ENCODE measurements around the gene PRKCB.

The PRKCB gene

DNA sequence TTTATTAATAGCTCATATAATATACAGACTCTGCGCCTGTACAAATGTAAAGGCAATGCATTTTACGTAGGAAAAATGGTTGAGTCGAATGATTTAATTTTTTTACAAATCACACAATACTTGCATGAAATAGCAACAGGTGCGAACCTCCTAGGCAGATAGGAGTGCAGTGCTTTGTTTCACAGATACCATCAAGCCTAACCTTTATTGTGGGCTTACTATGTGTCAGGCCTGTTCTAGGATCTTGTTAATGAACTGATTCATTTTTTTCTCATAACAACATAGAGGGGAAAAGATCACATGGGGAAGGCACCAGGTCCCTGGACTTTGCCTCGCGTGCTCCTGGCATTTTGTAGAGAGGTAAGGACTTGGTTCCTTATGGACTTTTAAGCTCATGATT lies 107.8 kb downstream of the PRKCB start:
- DNase-seq (ENCODE audit: low read depth in 2 of 2): no peak

DNA sequence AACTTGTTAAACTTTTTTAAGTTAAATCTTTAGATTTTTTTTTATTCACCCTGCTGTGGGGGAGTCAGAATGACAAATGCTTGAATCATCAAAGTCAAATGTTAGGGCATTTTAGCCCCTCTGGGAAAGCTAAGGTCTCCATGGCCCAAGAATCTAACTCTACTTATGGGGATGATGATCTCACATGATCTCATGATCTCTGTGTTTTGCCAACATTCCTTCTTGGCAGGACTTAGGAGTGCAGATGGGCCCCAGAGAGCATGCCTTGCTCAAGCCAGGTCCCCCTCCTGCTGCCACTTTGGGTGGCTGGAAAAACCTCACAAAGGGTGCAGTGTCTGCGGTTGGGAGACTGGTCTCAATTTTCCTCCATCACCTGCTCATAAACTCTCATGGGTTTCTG lies 108.6 kb downstream of the PRKCB start:
- DNase-seq (ENCODE audit: low read depth in 2 of 2): no peak

DNA sequence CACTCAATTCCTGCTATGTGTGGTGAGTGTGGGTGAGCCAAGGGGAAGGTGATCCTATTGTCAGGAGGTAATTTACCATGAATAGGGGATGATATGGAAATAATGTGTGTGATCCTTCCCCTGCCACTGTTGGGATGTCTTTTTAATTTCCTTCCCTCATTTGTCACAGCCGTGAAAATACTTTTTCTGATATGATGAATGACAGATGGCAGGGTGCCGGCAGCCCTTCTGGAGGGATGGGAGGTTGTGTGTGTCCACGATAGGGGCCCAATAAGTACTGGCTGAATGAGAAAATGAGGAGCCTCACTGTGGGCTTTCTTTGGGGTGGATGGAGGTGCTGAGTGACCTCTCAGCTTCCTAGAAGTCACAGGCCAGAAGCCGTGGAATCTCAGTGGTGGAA lies 109.5 kb downstream of the PRKCB start:
- DNase-seq (ENCODE audit: low read depth in 2 of 2): no peak

DNA sequence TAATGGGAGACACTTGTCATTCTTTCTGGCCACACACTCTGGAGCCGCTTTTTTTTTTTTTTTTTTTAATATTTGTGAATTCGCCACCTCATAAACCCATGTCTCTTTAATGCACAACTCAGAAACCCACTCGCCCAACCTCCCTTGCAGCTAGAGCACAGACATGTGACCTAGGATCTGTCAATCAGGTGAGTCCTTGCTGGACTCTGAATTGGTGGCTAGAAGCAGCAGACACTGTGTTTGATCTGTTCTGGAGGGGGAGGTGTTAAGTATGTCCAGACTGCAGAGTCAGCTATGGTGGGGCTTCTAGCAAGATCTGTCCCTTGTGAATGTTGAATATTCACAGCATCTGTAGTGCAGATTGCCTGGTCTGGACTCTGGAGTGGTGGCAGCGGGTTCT lies 112.1 kb downstream of the PRKCB start:
- DNase-seq (ENCODE audit: low read depth in 2 of 2): no peak

DNA sequence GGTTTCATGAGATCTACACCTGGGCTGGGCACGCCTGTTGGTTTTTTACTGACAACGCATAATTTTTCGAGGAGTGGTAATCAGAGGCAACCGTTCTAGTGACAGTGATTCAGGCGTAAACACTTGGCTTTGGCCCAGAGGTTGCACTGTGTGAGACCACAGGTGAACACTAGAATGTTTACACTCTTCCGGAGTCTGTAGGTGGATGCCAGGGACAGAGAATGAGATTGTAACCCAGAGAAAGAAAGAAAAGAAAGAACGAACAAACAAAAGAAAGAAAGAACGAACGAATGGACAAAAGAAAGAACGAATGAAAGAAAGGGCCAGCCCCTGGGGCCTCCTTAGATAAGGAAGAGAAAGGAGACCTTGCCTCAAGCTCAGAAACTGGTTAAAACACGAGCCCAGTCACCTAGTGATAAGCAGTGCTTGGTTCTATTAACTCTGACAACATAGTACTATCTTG lies 113.2 kb downstream of the PRKCB start:
- DNase-seq (ENCODE audit: low read depth in 2 of 2): no peak

DNA sequence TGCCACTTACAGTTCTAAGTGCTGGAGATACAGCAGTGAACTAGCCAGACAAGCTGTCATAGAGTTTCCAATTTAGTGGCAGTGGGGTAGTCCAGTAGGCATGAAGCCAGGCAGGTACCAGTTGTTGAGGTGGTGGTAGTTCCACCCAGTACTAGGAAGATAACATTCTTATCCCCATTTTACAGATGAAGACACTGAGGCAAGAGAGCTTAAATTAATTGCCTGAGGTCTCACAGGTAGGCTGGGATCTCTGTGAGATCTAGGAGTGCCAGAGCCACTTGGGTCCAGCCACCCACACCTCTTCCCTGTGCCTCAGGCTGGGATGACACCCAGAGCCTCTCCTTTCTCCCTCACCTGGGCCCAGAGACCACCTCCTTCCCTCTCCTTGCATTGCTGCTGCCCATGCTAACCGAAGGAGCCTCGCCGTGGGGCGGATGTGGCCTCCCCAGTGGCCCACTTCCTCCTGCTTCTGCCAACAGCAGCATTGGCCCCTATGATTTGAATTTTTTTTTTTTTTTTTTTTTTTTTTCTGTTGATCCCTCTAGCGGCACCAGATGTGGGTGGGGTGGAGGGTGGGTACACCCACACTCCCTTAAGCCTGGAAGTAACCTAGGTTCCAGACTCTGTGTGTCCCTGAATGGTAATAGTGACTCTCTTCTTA lies 114.0 kb downstream of the PRKCB start:
- DNase-seq (ENCODE audit: low read depth in 2 of 2): peak in 1 of 2 experiments; percentile 41

DNA sequence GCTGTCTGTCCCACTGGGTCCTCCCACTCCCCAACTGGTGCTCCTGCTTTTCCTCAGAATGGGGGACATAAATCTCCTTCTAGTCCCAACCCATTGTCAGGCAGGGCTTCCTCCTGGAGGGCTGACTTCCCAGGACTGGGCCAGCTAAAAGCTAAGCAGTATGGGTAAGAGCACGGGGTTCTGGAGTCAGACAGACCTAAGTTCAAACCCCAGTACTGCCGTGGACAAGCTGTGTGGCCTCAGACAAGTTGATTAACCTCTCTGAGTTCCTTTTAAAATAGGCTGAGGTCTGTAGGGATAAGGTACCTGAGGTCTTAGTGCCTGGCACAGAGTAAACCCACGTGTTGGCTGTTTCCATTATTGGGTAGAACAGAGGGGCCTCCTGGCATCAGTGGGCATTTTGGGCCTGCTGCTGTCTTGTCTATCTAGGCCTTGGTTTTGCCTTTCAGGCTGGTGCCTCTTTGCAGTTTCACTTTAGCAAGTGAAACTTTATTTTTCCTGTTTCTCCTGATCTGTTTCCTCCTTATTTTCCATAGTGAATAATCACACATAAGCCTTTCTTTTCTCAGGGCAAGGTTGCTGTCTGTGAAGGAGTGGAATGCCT lies 114.6 kb downstream of the PRKCB start:
- DNase-seq (ENCODE audit: low read depth in 2 of 2): no peak

DNA sequence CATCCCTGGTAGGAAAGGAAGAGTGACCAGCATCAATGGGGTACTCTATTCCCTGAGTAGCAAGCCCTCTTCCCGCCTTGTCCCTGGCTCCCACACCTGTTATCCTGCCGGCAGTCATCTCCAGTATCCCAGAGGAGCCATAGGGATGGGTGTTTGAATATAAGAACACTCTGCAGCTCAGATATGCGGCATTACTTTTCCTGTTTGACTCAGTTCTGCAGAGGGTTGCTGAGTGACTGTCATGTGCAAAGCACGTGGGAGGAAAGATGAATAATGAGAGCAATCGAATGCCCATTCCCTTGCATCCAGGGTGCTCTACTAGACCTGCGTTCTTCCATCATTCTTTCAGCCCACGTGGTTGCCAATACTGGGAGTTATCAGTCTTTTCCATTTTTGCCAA lies 115.1 kb downstream of the PRKCB start:
- DNase-seq (ENCODE audit: low read depth in 2 of 2): no peak

DNA sequence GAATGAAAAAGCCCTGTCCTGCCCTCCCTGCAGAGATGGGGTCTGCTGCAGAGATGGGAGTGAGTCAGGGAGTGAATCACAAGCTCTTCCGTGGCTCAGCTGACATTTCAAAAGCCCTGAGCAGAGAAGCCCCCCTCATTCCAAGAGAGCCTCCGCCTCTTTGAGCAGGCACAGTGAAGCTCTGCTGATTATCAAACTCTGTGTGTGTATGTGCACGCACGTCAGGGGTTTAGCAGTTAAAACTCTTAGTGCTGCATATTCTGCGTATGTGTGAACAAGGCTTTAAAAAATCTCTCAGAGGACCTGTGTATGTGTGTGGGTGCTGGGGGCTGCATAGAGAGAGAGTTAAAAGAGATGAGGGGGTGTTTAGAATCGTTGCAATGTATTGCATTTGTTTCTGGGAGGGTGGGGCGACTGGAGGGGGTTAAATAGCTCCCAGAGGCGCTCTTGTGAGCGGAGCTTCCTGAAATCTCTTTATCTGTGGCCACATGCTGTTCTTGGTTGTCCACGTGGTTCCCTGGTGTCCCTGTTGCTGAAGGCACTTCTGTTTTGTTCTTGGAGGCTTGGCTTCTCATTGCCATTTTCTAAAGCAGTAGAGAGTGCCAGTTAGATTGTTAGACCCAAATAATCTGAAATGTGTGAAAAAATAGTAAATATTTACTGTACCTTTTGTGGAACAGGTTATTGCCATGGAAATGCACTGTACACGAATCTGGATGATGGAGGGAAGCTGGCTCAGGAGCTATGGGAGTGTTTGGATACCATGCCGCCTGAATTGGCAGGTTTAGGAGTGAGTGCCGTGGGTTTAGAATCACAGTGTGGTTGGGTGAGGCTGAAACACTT lies 116.6 kb downstream of the PRKCB start:
- DNase-seq (ENCODE audit: low read depth in 2 of 2): no peak

DNA sequence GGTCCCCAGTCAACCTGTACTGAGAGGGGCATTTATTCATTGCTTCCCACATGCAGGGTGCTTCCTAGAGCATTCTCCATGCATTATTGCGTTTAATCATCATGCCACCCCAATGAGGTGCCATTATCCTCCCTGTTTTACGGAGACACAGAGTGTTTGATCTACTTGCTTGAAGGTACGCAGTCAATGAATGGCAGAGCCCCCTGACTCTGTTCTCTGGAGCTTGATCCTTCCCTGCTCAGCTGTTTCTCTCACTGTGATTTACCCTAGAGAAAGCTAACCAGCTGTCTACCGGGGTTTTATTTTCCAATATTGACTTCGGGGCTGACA lies 117.2 kb downstream of the PRKCB start:
- no peak for DNase-seq (ENCODE audit: low read depth in 2 of 2)

DNA sequence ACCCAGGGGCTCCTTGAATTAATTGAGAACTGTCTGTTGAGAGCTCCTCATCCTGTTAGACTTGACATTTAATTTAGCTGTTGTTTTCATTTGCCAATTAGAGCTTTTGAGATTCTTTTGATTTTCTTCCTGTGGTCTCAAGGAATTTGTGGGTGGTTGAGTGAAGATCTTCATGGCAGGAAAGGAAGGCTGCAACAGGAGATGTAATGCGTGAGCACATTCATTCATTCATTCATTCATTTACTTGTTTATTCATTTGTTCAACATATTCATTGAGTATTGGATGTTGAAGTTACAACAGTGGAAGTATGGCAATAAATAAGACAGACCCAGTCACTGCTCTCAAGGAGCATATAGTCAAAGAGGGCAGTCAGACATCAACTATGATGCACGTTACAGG lies 117.7 kb downstream of the PRKCB start:
- DNase-seq (ENCODE audit: low read depth in 2 of 2): no peak

DNA sequence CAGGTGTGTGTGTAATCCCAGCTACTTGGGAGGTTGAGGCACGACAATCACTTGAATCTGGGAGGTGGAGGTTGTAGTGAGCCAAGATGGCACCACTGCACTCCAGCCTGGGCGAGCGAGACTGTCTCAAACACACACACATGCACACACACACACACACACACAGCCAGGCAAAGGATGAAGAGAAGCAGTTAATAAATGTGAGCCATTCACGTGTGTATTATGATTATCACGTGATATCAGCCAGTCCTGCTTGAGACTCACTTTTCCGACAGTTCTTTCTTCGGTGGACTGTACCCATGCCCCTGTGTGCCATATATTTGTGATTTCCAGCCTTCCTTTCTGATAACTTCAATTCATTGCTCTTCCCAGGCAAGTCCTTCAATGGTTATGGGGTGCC lies 119.3 kb downstream of the PRKCB start:
- DNase-seq (ENCODE audit: low read depth in 2 of 2): no peak

DNA sequence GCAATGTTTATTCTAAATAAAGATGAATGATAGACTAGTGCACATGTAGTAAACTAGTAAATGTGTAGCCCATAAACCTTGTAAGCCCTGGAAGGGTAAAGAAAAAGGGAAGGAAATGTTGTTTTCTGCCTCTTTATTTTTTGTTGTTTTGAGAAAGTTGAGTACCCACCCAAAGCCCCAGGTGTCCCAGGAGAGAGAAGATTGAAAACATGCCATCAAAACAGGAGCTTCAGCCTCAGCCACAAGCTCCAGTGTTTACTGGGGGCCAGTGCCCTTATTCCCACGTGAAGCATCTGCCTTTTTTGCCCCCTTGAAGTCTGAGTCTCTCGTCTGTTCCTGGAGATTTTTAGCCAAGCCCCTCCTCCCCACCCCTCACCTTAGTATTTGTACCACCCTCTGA lies 121.5 kb downstream of the PRKCB start:
- DNase-seq (ENCODE audit: low read depth in 2 of 2): no peak

DNA sequence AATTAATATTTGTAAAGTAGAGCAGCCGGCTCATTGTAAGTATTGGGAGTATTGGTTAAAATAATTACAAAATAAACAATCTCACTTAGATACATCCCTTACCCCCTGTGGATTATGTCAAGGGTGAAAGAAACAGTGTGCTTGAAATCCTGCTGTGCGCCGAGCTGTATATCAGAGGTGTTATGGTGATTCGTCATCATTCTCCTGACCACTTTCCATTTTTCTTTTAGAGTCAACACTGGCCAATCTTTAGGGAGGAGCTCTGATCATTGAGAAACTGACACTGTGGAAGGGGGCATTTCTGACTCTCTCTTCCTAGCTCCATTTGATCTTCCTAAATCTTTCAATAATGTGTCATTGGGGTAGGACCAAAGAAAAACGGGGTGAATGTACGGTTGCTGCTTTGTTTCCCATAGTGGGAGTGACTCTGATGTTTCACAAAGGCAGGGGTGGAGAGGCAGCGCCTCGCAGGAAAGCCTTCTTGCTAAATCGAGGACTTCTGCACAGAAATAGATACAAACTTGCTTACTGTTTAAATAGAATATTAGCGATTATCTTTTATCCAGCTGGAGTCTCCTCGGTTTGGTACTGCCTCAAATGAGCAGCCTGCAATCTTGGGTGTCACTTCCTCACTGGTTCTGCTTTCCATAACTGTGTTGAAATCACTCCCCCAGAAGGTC lies 123.4 kb downstream of the PRKCB start:
- no peak for DNase-seq (ENCODE audit: low read depth in 2 of 2)

DNA sequence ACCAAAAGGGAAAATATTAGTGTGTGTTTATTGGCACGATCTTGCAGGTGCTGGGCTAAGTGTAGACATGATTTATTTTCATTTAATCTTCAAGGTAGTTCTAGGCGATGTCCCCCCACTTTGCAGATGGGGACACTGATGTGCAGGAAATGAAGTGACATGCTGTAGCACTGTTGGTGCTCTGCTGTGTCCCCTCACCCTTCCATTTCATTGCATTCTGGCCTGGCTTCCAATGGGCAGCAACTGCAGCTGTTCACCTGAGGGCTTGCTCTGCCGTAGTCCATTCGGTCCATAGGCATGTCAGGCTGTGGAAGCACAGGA lies 123.9 kb downstream of the PRKCB start:
- DNase-seq (ENCODE audit: low read depth in 2 of 2): no peak

DNA sequence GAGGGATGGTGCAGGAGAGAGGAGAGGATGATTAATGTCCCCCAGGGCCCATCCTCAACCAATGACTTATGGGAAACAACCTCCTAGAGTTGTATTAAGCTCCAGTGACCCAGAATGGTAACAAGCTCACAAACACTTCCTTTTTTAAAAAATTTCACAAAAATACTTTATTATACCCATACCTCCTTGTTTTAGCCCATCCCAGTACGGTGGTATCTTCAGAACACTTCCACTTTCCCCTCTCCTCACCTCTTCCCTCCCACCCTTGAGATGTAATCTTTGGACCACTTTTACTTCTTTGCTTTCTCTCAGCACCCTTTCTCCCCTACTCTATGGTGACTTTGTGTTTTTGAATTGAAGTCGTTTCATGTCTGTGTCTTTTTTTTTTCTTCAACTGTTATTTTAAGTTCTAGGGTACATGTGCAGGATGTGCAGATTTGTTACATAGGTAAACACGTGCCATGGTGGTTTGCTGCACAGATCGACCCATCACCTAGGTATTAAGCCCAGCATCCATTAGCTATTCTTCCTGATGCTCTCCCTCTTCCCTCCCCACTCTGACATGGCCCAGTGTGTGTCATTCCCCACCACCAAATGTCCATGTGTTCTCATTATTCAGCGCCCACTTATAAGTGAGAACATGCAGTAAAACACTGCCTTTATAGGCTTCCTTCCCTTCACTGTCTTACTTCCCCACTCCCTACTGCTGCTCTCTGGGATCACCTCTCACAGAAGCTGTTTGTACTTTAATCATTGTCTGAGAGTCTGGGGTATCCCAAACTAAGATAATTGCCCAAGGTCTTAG lies 124.5 kb downstream of the PRKCB start:
- DNase-seq (ENCODE audit: low read depth in 2 of 2): no peak

DNA sequence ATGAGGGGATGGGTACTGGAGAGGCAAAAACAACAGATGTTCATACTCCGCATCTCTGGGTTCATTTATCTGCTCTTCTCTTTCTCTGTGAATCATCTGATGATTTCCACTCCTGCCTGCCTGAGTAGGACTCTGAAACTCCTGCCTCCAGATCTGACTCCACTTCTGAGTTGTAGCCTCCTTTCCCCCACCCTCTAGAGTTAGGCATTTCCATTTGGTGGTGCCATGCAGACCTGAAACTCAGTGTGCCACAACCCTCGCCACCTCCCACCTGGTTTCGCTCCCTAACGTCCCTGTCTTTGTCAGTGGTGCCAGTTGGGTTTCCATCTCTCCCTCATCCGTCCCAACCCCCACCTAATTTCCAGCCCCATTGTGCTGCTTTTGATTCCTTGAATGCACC lies 126.2 kb downstream of the PRKCB start:
- DNase-seq (ENCODE audit: low read depth in 2 of 2): peak; percentile 49 to 64

DNA sequence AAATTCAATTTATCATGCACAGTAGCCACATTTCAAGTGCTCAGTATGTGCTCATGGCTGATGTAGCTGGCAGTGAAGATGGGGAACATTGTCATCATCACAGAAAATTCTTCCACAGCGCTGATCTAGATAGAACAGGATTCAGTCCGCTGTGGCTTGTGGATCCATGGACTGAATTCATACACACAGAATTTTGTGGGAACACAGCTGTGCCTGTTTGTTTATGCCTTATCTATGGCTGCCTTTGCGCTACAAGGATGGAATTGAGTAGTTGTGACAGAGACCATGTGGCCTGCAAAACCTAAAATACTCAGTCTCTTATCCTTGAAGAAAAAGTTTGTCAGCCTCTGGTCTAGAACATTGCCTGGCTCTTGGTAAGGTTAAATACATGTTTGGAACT lies 128.4 kb downstream of the PRKCB start:
- DNase-seq (ENCODE audit: low read depth in 2 of 2): no peak

DNA sequence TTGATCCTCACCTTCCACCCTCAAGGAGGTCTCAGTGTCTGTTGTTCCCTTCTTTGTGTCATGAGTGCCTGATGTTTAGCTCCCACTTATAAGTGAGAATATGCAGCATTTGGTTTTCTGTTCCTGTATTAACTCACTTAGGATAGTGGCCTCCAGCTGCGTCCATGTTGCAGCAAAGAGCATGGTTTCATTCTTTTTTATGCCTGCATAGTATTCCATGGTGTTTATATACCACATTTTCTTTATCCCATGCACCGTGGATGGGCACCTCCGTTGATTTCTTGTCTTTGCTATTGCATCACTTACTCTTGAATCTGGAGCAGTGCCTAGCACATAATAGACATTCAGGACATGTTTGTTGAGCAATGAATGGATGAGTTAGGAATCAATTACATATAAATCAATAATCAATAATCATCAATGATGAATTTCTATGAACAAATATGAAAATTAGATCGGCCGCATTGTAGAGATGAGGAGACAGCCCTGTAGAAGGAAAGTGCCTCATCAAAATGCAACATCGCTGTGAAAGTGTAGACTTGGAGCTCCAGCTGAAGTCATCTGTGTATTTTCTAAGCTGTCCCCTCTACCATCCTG lies 129.5 kb downstream of the PRKCB start:
- no peak for DNase-seq (ENCODE audit: low read depth in 2 of 2)

DNA sequence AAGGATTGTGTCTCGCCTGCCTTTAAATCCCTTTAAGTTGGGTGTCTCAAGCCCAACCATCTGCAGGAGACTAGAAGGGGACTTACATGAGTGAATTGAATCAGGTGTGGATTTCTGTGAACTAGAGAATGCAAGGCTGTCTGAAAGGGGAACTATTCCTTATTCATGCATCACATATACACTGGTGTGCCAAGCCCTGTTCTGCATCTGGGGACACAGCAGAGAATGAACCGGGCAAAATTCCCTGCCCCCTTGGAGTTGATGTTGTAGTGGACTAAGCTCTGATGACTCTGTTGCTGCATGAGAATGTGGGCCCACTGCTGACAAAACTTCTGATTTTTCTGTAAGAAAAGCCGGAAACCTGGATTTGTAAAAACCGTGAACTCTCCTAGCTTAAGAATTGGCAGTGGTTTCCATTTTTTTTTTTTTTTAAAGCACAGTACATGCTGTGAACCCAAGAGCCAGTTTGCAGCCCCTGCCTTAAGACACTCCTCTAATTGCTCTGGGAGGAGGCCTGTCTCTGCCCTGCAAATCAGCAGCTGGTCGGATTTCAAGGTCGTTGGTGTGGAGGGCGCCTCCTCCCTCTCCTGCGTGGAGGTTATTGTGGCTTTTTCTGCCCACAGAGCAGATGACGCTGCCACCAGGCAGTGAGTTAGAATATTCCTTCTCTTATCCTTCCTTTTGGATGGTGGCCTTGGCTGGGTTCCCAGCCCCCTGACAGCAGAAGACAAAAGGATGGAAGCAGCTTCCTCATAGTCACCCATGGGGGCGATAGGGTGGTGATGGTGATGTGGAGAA lies 131.0 kb downstream of the PRKCB start:
- DNase-seq (ENCODE audit: low read depth in 2 of 2): no peak

DNA sequence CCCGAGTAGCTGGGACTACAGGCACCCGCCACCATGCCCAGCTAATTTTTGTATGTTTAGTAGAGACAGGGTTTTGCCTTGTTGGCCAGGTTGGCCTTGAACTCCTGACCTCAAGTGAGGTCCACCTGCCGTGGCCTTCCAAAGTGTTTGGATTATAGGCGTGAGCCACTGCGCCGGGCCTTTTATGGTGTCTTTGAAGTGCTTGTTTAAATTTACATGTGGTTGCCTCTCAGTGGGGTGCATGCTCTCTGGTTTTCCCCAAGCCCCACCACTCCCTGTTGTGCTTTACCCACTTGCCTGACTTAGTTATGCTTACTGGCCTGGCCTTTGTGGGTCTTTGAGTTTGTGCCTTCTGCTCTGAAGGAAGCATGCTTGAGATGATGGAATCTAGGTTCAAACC lies 132.0 kb downstream of the PRKCB start:
- DNase-seq (ENCODE audit: low read depth in 2 of 2): no peak
